ENCODE data around the gene ANK2.
"Not testable (repeated sequence)": the region's sequence is repeated elsewhere in the genome, so short reads cannot be mapped to it uniquely, and the experiment has no call there.

Gene ANK2

DNA sequence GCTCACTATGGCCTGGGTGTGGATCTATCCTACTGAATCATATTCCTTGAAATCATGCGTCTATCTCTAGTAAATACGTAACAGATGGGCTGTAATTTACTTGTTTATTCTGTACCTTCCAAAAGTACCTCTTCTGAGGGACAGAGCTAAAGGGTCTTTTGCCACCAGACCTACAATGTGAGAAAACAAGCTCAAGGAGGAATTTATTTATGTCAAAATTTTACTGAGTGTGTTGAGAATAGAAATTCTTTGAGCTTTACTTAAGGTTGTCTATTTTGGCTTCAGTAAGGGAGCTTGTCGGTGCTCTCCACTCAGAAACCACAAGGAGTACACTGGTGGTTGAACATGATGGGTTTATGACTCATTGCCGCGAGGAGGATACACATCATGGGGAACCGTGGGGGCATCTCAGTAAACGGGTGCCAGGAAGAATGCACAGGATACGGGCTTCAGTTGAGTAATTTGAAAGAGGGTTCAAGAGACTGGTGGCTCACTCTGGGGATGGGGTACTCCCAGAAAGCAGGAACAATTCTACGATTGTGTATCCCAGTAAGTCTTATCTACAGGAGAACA lies 3.0 kb downstream of the ANK2 start:
- no peak for DNase-seq (ENCODE audit: low read depth)

DNA sequence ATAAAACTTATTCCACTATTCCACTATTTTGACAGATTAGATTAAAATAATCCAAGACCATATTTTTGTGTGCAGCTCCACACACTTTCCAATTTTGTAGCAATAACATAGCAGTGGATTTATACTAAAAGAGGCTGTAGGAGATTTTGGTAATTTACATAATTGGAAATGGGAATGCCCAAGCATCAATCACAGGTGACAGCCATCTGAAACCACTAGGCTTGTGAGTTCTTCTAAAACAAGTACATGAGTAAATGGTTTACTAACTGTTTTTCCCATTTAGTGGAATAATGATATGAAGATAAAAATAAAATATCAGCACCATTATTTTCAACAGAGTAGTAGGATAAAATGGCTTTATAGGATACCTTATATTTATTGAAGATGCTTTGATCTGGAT lies 4.4 kb downstream of the ANK2 start:
- DNase-seq (ENCODE audit: low read depth), result no peak

DNA sequence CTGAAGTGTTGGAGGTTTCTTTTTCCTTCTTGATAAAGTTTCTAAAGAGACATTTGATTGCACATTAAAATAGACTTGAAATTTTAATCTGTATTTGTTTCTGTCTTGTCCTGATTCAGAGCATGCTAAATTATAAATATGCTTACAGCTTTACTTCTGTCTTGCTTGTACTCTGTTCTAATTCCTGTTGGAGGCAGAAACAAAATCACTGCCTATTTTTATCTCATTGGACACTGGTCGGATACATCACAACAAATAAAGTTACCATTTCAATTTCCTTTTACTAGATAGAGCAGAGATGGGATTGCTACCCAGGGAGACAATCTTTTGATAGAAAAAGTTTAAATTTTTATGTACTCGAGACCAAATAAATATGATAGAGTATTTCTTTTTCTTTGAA lies 6.9 kb downstream of the ANK2 start:
- no peak for DNase-seq (ENCODE audit: low read depth)

DNA sequence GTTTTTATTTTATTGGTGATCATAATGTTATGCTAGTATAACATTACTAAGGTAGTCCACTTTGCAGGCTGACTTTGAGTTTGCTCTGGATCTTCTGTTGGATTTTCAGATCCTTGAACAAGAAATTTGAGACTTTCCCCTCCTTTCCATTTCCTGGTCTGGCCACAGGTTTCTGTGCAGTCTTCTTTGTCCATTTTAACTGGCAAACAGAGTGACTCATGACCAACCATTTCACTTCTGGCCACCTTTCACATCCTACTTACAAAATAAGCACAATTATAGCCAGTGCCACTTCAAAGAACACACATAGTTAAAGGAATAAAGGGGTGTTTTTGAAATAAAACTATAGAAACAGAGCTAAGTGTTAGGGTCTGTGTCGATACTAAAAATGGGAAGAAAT lies 8.4 kb downstream of the ANK2 start:
- DNase-seq (ENCODE audit: low read depth), result no peak

DNA sequence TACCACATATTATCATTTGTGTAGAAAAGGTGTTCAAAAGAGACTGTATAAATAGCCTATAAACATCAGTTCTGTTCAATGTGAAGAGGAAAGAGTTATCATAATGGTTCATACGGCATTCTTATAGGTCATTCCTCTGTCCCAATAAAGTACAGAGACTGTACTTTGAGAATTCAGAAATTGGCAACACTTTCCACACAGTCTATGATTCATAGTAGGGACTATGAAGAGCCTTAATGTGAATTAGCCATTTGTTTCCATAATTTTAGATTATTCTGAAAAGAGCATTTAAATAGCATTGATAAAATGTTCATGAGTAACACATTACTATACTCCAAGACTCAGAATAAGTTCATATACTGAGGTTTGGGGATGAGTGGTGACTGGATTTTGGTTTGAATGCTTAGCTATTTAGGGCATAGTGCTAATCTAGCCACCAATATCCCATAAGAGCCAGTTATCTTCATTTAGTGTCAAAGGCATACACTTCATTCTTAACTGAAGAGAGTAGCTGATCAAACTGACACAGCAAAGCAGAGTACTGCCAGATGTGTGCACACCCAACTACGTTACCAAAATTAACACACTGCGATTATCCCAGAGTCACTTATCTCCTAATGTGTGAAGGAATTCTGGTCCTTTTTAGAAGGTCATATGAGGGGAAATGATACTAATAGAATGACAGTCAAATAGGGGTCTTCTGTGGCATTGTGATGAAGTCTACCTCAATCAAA lies 10.2 kb downstream of the ANK2 start:
- DNase-seq (ENCODE audit: low read depth), result no peak

DNA sequence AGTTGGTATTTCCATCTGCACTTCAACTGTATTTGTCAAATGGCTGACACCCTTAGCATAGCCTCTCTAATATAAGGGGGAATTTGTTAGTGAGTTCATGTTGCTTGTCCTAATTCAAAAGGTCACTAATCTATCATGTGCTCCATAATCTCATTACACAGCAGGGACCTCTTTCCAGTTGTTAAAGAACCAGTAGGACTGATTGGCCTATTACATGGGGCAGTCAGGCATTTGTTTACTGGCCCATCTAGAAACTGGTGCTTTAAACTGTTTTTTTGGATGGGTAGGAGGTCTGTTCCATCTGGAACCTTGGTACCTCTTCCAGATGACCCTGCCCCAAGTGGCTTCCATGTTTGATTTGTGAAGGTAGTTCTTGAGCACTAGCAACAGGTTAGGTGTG lies 11.4 kb downstream of the ANK2 start:
- DNase-seq (ENCODE audit: low read depth), result no peak

DNA sequence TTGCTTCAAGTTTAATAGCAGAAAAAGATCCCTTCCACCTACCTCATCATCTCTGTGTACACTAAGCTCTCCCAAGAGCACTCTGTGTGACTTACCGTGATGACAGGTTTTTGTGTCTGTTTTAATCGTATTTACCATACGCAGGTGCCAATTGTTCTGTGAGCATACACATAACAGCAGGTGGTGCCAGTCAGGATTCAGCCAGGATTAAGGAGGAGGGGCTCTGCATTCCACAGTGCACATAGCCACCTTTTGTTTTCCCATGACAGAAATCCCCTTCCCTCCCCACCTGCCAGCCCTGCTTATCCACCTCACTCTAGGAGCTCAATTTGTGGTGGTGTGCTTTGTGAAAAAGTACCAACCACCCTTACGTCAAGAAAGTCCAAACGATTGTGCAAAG lies 14.8 kb downstream of the ANK2 start:
- no peak for DNase-seq (ENCODE audit: low read depth)

DNA sequence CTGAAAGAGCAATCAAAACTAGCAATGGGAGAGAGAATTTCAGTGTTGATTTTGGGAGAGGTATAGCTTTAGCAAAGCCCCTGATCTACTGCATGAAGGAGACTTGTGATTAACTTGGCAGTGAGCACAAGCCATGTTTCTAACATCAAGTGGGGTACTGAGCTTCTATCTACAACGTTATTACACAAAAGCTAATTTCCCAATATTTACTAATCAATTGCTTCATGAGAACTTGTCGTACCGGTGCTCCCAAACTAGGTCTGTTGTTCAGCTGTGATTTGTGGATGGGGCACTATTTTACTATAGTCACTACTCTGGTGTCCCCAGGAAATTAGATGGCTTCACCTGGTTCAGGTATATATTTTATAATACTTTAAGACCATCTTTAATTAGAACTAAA lies 16.2 kb downstream of the ANK2 start:
- no peak for DNase-seq (ENCODE audit: low read depth)

DNA sequence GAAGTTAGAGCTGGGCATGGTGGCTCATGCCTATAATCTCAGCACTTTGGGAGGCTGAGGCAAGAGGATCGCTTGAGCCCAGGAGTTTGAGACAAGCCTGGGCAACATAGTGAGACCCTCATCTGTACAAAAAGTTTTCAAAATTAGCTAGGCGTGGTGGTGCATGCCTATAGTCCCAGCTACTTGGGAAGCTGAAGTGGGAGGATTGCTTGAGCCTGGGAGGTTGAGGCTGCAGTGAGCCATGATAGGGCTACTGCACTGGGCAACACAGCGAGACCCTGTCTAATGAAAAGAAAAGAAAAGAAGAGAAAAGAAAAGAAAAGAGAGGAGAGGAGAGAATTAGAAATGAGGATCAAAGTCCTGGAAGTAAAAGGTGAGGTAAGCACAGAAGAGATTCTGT lies 19.3 kb downstream of the ANK2 start:
- DNase-seq (ENCODE audit: low read depth), result not testable (repeated sequence)

DNA sequence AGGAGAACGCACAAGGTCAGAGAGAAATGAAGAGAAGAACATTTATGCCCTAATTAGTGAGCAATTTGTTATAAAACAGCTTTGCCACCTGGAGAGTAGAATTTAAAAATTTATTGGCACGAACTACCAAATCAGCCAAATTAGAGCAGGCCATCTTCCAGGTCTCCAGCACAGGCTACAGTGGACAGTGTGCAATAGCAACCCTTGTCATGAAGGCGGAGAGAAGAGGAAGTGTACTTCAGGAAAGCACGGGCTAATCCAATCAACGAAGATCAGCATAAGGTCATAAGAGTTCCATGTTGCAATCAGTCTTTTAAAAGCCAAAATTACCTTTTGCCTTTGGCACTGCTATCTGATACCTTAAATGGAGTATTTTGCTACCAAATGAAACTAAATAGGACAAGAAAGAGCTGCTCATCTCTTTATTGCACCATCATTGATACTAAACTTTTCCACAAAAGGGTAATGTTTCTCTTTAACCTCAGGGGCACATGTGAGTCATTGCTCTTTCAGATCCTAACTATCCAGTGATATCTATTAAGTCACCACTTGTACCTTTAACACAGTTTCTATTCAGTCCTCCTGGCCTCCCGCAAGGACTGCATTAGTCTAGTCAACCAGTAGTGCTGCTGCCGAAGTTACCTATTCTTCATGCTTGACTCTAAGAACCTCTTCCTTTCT lies 19.9 kb downstream of the ANK2 start:
- DNase-seq (ENCODE audit: low read depth), result no peak

DNA sequence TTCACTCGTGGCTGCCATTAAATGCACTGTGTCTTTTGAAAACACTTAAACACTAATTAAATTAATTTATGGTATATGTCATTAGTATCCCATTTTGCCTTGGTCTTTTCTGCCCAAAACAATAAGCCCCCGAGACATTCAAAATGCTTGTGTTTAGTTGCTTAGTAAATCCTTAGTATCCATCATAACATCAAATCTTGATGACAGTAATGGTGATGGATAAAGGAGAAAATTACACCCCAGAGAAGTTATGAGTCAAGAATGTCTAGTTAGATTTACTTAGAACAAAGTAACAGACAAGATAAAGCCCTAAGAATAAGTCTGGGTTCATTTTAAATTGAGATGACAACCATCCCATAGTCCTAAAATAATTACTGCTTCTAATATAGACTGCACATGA lies 21.3 kb downstream of the ANK2 start:
- DNase-seq (ENCODE audit: low read depth), result no peak

DNA sequence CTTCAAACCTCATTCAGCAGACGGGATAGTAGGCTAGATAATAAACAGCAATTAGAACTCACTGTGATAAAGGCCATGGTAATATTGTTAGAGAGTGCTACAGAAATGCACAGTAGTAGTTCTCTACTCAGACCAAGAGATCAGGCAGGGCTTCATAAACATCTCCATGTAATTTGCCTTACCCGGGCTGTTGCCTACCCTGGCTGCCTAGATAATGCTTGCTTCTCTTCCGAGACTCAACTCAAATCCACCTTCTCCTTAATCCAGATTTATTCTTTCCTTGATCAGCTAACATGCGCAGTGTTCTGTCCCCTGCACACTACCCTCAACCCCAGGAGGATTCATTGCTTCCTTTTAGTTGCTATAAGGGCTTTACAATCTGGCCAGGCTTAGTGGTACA lies 21.8 kb downstream of the ANK2 start:
- DNase-seq (ENCODE audit: low read depth), result no peak

DNA sequence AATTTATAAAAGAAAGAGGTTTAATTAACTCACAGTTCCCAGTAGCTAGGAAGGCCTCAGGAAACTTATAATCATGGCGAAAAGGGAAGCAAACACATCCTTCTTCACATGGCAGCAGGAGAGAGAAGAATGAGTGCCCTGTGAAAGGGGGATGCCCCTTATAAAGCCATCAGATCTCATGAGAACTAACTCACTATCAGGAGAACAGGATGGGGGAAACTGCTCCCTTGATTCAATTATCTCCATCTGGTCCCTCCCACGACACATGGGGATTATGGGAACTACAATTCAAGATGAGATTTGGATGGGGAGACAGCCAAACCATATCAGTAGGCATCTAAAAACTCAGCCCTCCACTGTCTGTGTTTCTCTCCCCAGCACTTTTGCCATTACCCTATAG lies 22.4 kb downstream of the ANK2 start:
- DNase-seq (ENCODE audit: low read depth), result no peak

DNA sequence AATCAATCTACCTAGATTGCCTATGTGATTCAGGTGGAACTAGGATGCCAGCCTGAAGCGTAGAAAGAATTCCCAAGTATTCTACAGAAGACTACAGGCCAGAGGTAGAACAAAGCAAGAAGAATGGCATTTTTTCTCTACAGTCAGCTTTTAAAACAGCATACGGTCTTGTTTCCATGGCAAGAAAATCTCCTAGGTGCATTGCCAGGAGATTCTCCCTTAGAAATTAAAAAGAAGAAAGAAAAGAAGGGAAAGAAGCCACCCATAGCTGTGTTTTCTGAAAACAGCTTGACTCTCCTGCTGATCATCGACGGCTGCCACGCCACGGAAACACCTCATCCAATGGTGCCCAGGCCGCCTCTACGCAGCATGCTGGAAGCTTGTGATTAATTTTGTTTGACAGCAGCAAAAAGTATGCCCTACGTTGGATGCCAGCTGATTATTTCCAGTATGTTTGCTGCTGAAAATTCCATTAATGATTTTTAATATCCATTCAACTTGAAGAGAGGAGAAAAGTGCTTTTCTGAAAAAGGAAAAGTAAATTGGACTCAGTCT lies 24.1 kb downstream of the ANK2 start:
- no peak for DNase-seq (ENCODE audit: low read depth)

DNA sequence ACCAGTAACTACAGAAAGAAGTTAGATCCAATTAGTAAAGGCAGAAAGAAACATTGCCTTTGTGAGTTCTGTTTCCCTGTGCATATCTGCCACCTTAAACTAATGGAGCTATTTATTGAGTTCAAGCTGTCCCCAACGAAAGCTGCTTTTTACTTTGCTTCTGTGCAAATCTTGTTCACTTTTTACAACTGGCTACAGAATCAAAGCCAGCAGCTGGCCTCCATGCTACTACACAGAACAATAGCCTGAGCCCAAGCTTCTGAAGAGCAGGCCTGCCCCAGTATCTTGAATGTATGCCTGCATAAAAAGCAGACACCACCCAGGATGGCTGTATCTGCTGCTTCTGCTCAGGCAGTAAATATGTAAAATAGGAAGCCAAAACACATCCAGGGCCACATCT lies 28.1 kb downstream of the ANK2 start:
- no peak for DNase-seq (ENCODE audit: low read depth)

DNA sequence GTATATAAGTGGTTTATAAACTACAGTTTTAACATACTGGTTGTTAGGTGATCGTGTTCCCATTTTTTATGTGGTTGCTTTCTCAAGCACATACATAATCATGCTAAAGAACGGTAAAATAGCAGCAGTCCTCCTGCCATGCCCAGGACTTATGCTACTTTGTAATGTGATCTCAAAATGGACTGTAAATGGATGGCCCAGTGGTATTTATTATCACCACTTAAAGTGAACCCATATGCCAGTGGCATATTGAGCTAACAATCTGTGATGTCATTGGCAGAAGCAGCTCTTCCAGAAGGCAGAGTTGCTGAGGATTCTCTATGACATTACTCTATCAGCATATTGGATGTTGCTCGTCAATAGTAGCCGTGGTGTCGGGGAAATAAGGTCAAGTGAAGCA lies 28.6 kb downstream of the ANK2 start:
- no peak for DNase-seq (ENCODE audit: low read depth)

DNA sequence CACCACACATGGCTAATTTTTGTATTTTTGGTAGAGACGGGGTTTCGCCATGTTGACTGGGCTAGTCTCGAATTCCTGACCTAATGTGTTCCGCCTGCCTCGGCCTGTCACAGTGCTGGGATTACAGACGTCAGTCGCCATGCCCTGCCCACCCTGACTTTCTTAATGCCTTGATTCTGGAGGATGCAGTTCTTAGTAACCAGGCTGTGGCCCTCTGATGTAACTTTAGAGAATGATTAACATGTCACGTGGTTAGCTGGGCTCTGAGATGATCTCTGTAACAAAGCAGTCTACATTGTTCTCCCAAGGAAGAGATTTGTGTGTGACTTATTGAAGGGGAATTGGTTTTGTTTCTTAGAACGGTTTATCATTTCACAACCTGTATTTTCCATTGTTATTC lies 30.6 kb downstream of the ANK2 start:
- DNase-seq (ENCODE audit: low read depth), result no peak

DNA sequence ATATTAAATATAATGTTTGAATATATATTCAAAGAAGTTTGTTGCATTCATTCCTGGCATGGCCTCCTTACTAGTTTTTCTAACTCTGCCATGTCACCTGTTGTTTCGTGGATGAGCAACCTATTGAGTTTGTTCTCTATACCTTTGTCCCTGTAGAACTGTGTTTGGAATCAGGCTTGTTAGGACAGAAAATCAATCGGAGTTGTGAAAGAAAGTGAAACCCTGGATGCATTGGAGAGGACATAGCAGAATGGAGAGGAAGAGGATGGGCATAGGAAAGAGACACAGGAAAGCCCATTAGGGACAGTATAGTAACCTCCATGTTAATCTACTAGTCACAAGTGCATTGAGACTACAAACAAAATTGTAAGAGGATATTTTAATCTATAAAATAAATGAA lies 31.2 kb downstream of the ANK2 start:
- DNase-seq (ENCODE audit: low read depth), result no peak

DNA sequence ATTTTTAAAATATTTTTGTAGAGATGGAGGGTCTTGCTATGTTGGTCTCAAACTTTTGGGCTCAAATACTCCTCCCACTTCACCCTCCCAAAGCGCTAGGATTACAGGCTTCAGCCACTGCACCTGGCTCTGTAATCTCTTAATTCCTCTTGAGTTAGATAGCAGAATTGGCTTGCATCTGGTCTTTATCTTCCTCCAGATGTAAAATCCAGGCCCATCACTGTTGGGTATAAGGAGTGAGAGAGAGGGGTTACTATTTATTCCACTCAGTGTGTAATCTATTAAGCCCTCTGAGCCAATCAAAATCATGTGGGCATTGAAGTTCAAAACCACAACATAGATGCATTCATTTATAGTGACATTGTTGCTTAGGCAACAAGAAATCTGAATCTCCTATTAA lies 33.9 kb downstream of the ANK2 start:
- no peak for DNase-seq (ENCODE audit: low read depth)

DNA sequence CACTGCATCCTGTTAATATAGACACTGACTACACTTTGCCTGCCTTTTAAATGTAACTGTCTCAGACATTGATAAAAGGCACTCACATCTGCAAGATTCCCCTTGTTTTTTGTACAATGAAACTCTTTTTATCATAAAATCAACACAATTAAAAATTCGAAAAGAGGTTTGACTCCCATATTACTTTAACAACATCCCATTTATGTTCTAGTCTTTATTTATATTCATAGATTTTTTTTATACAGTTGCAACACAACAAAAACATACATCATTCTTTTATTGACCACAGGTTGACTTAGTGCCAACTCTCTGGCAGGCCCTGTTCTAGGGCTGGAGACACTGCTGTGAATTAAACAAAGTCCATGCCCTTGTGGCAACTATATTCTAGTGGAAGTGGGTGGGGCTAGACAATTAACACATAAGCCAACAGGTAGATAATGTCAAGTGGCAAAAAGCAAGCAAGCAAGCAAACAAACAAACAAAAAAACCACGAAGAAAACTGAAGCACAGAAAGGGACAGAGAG lies 36.8 kb downstream of the ANK2 start:
- no peak for DNase-seq (ENCODE audit: low read depth)

DNA sequence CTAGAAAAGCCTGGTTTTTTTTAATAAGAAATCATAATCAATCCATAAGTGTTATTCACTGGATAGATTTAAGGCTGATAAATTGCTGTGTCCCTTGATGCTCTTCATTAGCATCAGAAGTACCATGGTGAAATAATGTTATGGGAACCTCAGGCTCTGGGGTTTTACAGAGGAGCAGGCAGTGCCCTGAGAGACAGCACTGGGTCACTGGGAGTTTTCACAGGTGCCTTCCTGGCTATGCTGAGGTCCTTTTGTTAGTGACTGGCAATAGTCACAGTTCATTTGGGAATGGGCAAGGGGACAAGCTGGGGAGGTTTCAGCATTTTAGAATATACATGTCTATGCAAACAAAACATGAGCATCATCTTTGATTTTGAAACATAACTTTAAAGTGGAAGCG lies 38.6 kb downstream of the ANK2 start:
- DNase-seq (ENCODE audit: low read depth), result no peak

DNA sequence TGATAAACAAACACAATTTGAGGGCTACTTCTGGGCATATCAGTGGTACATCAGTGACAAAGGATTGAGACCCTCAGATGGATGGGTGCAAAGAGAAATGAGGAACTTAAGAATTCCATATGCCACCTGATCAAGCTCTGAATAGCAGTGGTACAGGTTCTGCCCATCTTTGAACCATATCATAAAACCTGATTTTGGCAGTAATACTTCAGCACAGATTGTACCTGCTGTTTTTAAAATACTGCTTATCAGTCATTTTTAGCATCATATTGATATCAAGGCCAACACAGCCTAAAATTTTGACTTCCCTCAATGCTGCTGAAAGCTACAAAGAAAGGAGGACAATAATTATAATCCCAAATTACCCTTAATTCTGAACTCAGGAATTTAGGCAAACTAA lies 41.5 kb downstream of the ANK2 start:
- no peak for DNase-seq (ENCODE audit: low read depth)

DNA sequence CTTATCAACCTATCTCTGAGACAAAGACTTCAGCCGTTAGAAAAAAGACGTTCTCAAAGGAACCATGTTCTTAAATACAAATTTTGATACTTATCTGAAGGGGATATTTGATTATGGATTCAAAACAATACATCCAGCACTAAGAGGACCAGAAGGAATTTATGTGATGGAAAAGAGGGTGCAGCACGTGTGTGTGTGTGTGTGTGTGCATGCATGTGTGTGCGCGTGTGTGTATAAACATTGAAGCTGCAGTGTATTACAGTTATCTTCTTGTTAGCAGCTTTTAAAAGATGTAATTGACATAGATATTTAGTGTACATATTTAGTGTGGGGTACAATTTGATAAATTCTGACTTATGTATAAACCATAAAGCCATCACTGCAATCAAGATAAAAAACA lies 44.9 kb downstream of the ANK2 start:
- DNase-seq (ENCODE audit: low read depth), result no peak

Data from GM04504 (cell line).